OCI-LY3 (cell line): ENCODE results near the gene EFNA4.

Source experiments
- CTCF ChIP-seq: fragments of 200-600, 300-600 bp; sonication (generic); IDR thresholded peaks from 2 replicates; pipeline ENCODE4 v1.5.1; 2014; ENCODE audit warnings: antibody characterized with exemption, low read length, low read depth
- EZH2phosphoT487 ChIP-seq: fragments of 200-600 bp; shearing (Covaris generic); IDR thresholded peaks from 2 replicates; pipeline ENCODE4 v1.6.1; 2018; ENCODE audit warnings: antibody characterized with exemption, mixed run types, low read depth

GRCh38 chr1:155051342-155051776 is 12.2 kb upstream of the EFNA4 start:
- peak; percentile 7; the same call in 1 of the 2 replicates for TF ChIP-seq CTCF
- no peak for TF ChIP-seq EZH2phosphoT487
